Erythroblast (primary cell): ENCODE measurements around the gene PHKA2.

Experiments used
- GATA1 ChIP-seq: IDR thresholded peaks from 2 replicates; pipeline ENCODE4 v1.6.1; 2011; ENCODE audit warnings: low read depth, mild to moderate bottlenecking, control low read depth, low read length, moderate library complexity
- POLR2A ChIP-seq: IDR thresholded peaks from 2 replicates; pipeline ENCODE4 v1.6.1; 2011; ENCODE audit warnings: mild to moderate bottlenecking, low read length

DNA sequence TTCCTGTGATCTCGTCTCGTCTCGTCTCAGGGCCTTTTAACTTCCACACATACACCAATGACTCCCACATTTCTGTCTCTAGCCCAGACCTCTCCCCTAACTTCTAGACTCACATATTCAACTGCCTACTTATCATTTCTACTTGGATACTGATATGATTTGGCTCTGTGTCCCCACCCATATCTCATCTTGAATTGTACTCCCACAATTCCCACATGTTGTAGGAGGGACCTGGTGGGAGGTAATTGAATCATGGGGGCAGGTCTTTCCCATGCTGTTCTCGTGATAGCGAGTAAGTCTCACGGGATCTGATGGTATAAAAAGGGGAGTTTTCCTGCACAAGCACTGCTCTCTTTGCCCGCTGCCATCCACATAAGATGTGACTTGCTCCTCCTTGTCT is 8.9 kb downstream of the PHKA2 start:
- TF ChIP-seq POLR2A (no peak), GATA1 (no peak)
